ENCODE data around the gene LBP. TPM values are rescaled to one million over a fixed set of nuclear protein-coding genes. Genes with fewer than 3 reads are reported as not detected.
A peak's percentile ranks its signal among the peaks of the same experiment; 100 is the strongest.

Gene LBP
- total and polyA plus RNA-seq, 2 experiments from 2014 or later, result 0.10 to 0.19 TPM

DNA sequence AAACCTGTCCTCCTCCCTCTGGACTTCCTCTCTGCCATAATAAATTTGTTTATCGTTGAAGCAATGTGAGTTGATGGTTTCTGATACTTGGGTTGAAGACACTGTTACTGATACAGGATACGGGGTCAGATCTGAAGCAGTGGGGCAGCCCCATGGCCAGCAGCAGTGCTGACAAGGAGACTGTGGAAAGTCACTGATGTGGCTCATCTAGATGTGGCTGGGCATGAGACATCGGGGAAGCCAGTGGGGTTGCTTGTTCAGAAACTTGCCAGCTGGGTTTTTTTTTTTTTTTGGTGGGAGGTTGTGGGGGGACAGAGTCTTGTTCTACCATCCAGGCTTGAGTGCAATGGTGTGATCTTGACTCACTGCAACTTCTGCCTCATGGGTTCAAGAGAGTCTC, 45.0 kb upstream of the LBP start:
- H4K20me1 ChIP-seq (replicated peaks; ENCODE audit: insufficient read depth), result no peaks in the 10 kb centered on the region
- no peaks in the 10 kb centered on the region for H3K9me2 ChIP-seq (ENCODE audit: insufficient read depth)
- no peaks in the 10 kb centered on the region for H3K4me1 ChIP-seq (ENCODE audit: insufficient read depth)
- H3K79me2 ChIP-seq (replicated peaks; ENCODE audit: insufficient read depth), result no peaks in the 10 kb centered on the region
- H3F3A ChIP-seq (replicated peaks; ENCODE audit: low read depth), result no peaks in the 10 kb centered on the region
- no peak for ATAC-seq
- no peak overlapping the region for H2AFZ ChIP-seq
- no peaks in the 10 kb centered on the region for H3K27me3 ChIP-seq (ENCODE audit: insufficient read depth)
- H3K4me1 Mint-ChIP-seq, result peaks cover 12% of the 10 kb centered on the region
- no peak overlapping the region for H3K27ac Mint-ChIP-seq
- H3K4me3 ChIP-seq, result no peak overlapping the region
- no peaks in the 10 kb centered on the region for H3K36me3 Mint-ChIP-seq (ENCODE audit: low read depth)
- no peak for DNase-seq (ENCODE audit: low spot score)
- TF ChIP-seq STAT1 (IDR thresholded peaks at IDR 0.05; ENCODE audit: unreplicated experiment) (no peak), POLR2AphosphoS5 (IDR thresholded peaks at IDR 0.05; ENCODE audit: low read depth) (no peak), CREB1 (CRISPR knock-in tag; IDR thresholded peaks at IDR 0.05; ENCODE audit: low read depth) (no peak), EZH2 (IDR thresholded peaks at IDR 0.05; ENCODE audit: low read depth, unreplicated experiment) (no peak)
- H3K4me2 ChIP-seq, result no peak overlapping the region
- peaks cover 4% of the 10 kb centered on the region for H3K27me3 Mint-ChIP-seq (ENCODE audit: insufficient read depth, low read depth, poor library complexity)
- no peaks in the 10 kb centered on the region for H3K36me3 ChIP-seq (ENCODE audit: insufficient read depth)
- H3K27ac ChIP-seq (ENCODE audit: low read depth), result no peak overlapping the region
- H3K9me3 Mint-ChIP-seq, result no peaks in the 10 kb centered on the region
- H3K4me3 Mint-ChIP-seq, result no peak overlapping the region

DNA sequence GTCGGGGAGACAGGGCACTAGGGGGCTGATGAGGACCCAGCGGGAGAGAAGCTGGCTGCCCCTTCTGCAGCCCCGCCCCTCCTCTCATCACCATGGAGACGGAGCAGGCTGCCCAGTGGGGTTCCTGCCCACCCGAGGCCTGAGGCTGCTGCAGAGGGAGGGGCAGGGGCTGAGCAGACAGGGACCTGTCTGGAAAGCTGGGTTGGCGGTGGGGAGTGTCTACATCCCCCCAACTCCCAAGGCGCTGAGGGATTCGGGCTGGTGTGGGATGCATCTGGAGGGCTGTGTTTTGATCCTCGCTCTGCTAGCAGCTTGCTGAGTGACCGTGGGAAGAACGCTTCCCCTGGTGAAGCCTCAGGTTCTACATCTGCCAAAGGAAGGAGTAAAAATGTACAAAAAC, 43.5 kb upstream of the LBP start:
- no peak overlapping the region for H3K27ac Mint-ChIP-seq
- no peak for ATAC-seq
- H3K9me2 ChIP-seq (ENCODE audit: insufficient read depth), result no peaks in the 10 kb centered on the region
- no peak overlapping the region for H3K4me3 ChIP-seq
- no peaks in the 10 kb centered on the region for H3K9me3 Mint-ChIP-seq
- peak; percentile 21 for DNase-seq (ENCODE audit: low spot score)
- no peak overlapping the region for H3K27ac ChIP-seq (ENCODE audit: low read depth)
- H3K36me3 Mint-ChIP-seq (ENCODE audit: low read depth), result no peaks in the 10 kb centered on the region
- no peak overlapping the region for H3K4me2 ChIP-seq
- peaks cover 12% of the 10 kb centered on the region for H3K4me1 Mint-ChIP-seq
- no peaks in the 10 kb centered on the region for H3K79me2 ChIP-seq (replicated peaks; ENCODE audit: insufficient read depth)
- no peaks in the 10 kb centered on the region for H3K36me3 ChIP-seq (ENCODE audit: insufficient read depth)
- H3K27me3 Mint-ChIP-seq (ENCODE audit: insufficient read depth, low read depth, poor library complexity), result peaks cover 4% of the 10 kb centered on the region
- no peaks in the 10 kb centered on the region for H3K27me3 ChIP-seq (ENCODE audit: insufficient read depth)
- no peak overlapping the region for H2AFZ ChIP-seq
- H3F3A ChIP-seq (replicated peaks; ENCODE audit: low read depth), result no peaks in the 10 kb centered on the region
- H3K4me1 ChIP-seq (ENCODE audit: insufficient read depth), result no peaks in the 10 kb centered on the region
- no peak overlapping the region for H3K4me3 Mint-ChIP-seq
- TF ChIP-seq, protein P1, sequence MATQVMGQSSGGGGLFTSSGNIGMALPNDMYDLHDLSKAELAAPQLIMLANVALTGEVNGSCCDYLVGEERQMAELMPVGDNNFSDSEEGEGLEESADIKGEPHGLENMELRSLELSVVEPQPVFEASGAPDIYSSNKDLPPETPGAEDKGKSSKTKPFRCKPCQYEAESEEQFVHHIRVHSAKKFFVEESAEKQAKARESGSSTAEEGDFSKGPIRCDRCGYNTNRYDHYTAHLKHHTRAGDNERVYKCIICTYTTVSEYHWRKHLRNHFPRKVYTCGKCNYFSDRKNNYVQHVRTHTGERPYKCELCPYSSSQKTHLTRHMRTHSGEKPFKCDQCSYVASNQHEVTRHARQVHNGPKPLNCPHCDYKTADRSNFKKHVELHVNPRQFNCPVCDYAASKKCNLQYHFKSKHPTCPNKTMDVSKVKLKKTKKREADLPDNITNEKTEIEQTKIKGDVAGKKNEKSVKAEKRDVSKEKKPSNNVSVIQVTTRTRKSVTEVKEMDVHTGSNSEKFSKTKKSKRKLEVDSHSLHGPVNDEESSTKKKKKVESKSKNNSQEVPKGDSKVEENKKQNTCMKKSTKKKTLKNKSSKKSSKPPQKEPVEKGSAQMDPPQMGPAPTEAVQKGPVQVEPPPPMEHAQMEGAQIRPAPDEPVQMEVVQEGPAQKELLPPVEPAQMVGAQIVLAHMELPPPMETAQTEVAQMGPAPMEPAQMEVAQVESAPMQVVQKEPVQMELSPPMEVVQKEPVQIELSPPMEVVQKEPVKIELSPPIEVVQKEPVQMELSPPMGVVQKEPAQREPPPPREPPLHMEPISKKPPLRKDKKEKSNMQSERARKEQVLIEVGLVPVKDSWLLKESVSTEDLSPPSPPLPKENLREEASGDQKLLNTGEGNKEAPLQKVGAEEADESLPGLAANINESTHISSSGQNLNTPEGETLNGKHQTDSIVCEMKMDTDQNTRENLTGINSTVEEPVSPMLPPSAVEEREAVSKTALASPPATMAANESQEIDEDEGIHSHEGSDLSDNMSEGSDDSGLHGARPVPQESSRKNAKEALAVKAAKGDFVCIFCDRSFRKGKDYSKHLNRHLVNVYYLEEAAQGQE (IDR thresholded peaks at IDR 0.05; ENCODE audit: unreplicated experiment), result no peak
- TF ChIP-seq, protein P2, sequence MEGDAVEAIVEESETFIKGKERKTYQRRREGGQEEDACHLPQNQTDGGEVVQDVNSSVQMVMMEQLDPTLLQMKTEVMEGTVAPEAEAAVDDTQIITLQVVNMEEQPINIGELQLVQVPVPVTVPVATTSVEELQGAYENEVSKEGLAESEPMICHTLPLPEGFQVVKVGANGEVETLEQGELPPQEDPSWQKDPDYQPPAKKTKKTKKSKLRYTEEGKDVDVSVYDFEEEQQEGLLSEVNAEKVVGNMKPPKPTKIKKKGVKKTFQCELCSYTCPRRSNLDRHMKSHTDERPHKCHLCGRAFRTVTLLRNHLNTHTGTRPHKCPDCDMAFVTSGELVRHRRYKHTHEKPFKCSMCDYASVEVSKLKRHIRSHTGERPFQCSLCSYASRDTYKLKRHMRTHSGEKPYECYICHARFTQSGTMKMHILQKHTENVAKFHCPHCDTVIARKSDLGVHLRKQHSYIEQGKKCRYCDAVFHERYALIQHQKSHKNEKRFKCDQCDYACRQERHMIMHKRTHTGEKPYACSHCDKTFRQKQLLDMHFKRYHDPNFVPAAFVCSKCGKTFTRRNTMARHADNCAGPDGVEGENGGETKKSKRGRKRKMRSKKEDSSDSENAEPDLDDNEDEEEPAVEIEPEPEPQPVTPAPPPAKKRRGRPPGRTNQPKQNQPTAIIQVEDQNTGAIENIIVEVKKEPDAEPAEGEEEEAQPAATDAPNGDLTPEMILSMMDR (conservative IDR thresholded peaks at IDR 0.05; ENCODE audit: low read depth in 2 of 2), result no peak
- TF ChIP-seq, protein P3, sequence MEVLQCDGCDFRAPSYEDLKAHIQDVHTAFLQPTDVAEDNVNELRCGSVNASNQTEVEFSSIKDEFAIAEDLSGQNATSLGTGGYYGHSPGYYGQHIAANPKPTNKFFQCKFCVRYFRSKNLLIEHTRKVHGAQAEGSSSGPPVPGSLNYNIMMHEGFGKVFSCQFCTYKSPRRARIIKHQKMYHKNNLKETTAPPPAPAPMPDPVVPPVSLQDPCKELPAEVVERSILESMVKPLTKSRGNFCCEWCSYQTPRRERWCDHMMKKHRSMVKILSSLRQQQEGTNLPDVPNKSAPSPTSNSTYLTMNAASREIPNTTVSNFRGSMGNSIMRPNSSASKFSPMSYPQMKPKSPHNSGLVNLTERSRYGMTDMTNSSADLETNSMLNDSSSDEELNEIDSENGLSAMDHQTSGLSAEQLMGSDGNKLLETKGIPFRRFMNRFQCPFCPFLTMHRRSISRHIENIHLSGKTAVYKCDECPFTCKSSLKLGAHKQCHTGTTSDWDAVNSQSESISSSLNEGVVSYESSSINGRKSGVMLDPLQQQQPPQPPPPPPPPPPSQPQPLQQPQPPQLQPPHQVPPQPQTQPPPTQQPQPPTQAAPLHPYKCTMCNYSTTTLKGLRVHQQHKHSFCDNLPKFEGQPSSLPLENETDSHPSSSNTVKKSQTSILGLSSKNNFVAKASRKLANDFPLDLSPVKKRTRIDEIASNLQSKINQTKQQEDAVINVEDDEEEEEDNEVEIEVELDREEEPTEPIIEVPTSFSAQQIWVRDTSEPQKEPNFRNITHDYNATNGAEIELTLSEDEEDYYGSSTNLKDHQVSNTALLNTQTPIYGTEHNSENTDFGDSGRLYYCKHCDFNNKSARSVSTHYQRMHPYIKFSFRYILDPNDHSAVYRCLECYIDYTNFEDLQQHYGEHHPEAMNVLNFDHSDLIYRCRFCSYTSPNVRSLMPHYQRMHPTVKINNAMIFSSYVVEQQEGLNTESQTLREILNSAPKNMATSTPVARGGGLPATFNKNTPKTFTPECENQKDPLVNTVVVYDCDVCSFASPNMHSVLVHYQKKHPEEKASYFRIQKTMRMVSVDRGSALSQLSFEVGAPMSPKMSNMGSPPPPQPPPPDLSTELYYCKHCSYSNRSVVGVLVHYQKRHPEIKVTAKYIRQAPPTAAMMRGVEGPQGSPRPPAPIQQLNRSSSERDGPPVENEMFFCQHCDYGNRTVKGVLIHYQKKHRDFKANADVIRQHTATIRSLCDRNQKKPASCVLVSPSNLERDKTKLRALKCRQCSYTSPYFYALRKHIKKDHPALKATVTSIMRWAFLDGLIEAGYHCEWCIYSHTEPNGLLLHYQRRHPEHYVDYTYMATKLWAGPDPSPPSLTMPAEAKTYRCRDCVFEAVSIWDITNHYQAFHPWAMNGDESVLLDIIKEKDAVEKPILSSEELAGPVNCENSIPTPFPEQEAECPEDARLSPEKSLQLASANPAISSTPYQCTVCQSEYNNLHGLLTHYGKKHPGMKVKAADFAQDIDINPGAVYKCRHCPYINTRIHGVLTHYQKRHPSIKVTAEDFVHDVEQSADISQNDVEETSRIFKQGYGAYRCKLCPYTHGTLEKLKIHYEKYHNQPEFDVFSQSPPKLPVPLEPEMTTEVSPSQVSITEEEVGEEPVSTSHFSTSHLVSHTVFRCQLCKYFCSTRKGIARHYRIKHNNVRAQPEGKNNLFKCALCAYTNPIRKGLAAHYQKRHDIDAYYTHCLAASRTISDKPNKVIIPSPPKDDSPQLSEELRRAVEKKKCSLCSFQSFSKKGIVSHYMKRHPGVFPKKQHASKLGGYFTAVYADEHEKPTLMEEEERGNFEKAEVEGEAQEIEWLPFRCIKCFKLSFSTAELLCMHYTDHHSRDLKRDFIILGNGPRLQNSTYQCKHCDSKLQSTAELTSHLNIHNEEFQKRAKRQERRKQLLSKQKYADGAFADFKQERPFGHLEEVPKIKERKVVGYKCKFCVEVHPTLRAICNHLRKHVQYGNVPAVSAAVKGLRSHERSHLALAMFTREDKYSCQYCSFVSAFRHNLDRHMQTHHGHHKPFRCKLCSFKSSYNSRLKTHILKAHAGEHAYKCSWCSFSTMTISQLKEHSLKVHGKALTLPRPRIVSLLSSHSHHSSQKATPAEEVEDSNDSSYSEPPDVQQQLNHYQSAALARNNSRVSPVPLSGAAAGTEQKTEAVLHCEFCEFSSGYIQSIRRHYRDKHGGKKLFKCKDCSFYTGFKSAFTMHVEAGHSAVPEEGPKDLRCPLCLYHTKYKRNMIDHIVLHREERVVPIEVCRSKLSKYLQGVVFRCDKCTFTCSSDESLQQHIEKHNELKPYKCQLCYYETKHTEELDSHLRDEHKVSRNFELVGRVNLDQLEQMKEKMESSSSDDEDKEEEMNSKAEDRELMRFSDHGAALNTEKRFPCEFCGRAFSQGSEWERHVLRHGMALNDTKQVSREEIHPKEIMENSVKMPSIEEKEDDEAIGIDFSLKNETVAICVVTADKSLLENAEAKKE (CRISPR knock-in tag; IDR thresholded peaks at IDR 0.05), result no peak
- TF ChIP-seq EZH2phosphoT487 (IDR thresholded peaks at IDR 0.05; ENCODE audit: unreplicated experiment) (no peak), POLR2AphosphoS5 (IDR thresholded peaks at IDR 0.05; ENCODE audit: low read depth) (no peak), EZH2 (IDR thresholded peaks at IDR 0.05; ENCODE audit: low read depth, unreplicated experiment) (no peak), NANOG (IDR thresholded peaks at IDR 0.05; ENCODE audit: borderline replicate concordance) (no peak)
- no peaks in the 10 kb centered on the region for H4K20me1 ChIP-seq (replicated peaks; ENCODE audit: insufficient read depth)

Data from GM23338 (cell line).